ENCODE measurements around the gene DDX25. TPM values are rescaled to one million over a fixed set of nuclear protein-coding genes. Genes with fewer than 3 reads are reported as not detected.

Gene DDX25
- total and polyA plus RNA-seq, 9 of the 15 experiments (the other 6 are each of a cell fraction or from before 2014, with no cell fraction given): not detected

DNA sequence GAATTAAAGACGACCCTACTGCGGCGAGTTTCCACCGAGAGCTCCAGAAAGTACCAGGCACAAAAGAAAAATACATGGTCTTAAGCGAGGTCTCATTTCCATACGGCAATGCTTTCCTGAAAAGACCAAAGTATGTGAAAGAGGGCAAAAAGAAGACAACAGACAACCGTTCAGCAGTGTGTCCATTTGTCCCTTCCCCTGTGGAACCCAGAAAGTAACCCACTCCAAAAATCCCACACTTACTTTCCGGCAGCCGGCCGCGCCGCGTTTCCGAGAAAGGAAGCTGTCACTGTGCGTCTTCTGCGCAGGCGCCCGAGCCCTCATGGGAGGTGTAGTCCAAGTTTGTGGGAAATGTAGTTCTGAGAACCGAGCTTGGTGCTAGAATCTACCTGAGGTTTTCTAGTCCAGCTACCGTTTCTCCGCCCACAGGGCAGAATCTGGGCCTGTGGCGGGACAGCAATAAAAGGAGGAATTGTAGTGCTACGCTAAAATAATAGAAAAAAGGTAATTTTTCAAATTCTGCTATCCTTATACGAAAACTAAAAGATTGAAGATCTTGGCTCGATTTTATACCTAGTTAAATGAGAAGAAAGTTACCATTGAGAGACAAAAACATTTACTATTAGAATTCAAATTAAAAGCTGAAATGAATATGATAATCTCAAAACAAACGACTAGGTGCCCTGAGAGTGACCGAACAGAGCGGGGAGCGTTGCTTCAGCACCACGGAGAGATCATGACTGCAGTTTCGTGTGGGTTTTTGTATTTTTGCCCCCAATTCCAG, 1.2 kb upstream of the DDX25 start, which contains the start of gene PUS3 (continued):
- TF ChIP-seq RBM15 (IDR thresholded peaks at IDR 0.05; ENCODE audit: insufficient read depth, low read length): no peak
- TF ChIP-seq SIX5 (IDR thresholded peaks at IDR 0.05; ENCODE audit: borderline replicate concordance in 1 of 2, insufficient read depth in 1 of 2, low read depth in 1 of 2, low read length in 2 of 2): peak; percentile 80 to 84
- no peak for TF ChIP-seq PHF21A (IDR thresholded peaks at IDR 0.05; ENCODE audit: borderline replicate concordance, low read depth)
- TF ChIP-seq SRF (CRISPR knock-in tag; IDR thresholded peaks at IDR 0.05): no peak
- TF ChIP-seq SETDB1 (IDR thresholded peaks at IDR 0.05; ENCODE audit: low read length): no peak
- no peak for TF ChIP-seq ZNF232 (CRISPR knock-in tag; IDR thresholded peaks at IDR 0.05)
- no peak for TF ChIP-seq ZNF121 (CRISPR knock-in tag; conservative IDR thresholded peaks at IDR 0.05)
- TF ChIP-seq, protein P1, sequence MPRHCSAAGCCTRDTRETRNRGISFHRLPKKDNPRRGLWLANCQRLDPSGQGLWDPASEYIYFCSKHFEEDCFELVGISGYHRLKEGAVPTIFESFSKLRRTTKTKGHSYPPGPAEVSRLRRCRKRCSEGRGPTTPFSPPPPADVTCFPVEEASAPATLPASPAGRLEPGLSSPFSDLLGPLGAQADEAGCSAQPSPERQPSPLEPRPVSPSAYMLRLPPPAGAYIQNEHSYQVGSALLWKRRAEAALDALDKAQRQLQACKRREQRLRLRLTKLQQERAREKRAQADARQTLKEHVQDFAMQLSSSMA (CRISPR knock-in tag; IDR thresholded peaks at IDR 0.05): no peak
- TF ChIP-seq CEBPG (CRISPR knock-in tag; IDR thresholded peaks at IDR 0.05): no peak
- no peak for TF ChIP-seq CEBPG (tag; conservative IDR thresholded peaks at IDR 0.05 in 1 of 2, IDR thresholded peaks at IDR 0.05 in 1 of 2)
- no peak for TF ChIP-seq ZNF436 (CRISPR knock-in tag; IDR thresholded peaks at IDR 0.05)
- no peak for TF ChIP-seq DPF2 (IDR thresholded peaks at IDR 0.05)
- no peak for TF ChIP-seq ZNF12 (CRISPR knock-in tag; IDR thresholded peaks at IDR 0.05)
- TF ChIP-seq RBM17 (IDR thresholded peaks at IDR 0.05; ENCODE audit: borderline replicate concordance, low read depth, low read length): no peak
- TF ChIP-seq FUS (optimal IDR thresholded peaks at IDR 0.05; ENCODE audit: low read depth, low read length): no peak
- TF ChIP-seq BCOR (IDR thresholded peaks at IDR 0.05): no peak
- TF ChIP-seq, protein P2, sequence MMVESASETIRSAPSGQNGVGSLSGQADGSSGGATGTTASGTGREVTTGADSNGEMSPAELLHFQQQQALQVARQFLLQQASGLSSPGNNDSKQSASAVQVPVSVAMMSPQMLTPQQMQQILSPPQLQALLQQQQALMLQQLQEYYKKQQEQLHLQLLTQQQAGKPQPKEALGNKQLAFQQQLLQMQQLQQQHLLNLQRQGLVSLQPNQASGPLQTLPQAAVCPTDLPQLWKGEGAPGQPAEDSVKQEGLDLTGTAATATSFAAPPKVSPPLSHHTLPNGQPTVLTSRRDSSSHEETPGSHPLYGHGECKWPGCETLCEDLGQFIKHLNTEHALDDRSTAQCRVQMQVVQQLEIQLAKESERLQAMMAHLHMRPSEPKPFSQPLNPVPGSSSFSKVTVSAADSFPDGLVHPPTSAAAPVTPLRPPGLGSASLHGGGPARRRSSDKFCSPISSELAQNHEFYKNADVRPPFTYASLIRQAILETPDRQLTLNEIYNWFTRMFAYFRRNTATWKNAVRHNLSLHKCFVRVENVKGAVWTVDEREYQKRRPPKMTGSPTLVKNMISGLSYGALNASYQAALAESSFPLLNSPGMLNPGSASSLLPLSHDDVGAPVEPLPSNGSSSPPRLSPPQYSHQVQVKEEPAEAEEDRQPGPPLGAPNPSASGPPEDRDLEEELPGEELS (CRISPR knock-in tag; IDR thresholded peaks at IDR 0.05; ENCODE audit: borderline replicate concordance): no peak
- TF ChIP-seq TBP (optimal IDR thresholded peaks at IDR 0.05; ENCODE audit: low read depth, low read length): peak; percentile 42
- no peak for TF ChIP-seq NFYB (IDR thresholded peaks at IDR 0.05; ENCODE audit: extremely low read depth, insufficient read length)
- TF ChIP-seq POLR2A (conservative IDR thresholded peaks at IDR 0.05): peak; percentile 93
- TF ChIP-seq BMI1 (IDR thresholded peaks at IDR 0.05; ENCODE audit: low read length): no peak
- no peak for TF ChIP-seq NR2F6 (CRISPR knock-in tag; IDR thresholded peaks at IDR 0.05)
- TF ChIP-seq C11orf30 (IDR thresholded peaks at IDR 0.05; ENCODE audit: low read depth): 0 out of 2 replicates have a peak, but pooled peaks have one; percentile 4
- TF ChIP-seq, protein P3, sequence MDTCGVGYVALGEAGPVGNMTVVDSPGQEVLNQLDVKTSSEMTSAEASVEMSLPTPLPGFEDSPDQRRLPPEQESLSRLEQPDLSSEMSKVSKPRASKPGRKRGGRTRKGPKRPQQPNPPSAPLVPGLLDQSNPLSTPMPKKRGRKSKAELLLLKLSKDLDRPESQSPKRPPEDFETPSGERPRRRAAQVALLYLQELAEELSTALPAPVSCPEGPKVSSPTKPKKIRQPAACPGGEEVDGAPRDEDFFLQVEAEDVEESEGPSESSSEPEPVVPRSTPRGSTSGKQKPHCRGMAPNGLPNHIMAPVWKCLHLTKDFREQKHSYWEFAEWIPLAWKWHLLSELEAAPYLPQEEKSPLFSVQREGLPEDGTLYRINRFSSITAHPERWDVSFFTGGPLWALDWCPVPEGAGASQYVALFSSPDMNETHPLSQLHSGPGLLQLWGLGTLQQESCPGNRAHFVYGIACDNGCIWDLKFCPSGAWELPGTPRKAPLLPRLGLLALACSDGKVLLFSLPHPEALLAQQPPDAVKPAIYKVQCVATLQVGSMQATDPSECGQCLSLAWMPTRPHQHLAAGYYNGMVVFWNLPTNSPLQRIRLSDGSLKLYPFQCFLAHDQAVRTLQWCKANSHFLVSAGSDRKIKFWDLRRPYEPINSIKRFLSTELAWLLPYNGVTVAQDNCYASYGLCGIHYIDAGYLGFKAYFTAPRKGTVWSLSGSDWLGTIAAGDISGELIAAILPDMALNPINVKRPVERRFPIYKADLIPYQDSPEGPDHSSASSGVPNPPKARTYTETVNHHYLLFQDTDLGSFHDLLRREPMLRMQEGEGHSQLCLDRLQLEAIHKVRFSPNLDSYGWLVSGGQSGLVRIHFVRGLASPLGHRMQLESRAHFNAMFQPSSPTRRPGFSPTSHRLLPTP (IDR thresholded peaks at IDR 0.05; ENCODE audit: borderline replicate concordance, extremely low read depth, insufficient read length): no peak
- no peak for TF ChIP-seq NFXL1 (CRISPR knock-in tag; IDR thresholded peaks at IDR 0.05)
- no peak for TF ChIP-seq ZC3H8 (IDR thresholded peaks at IDR 0.05)

Measured in K562 (cell line).